SK-N-SH (cell line): ENCODE measurements around the gene GIPC2. TPM values are rescaled to one million over a fixed set of nuclear protein-coding genes. Genes with fewer than 3 reads are reported as not detected.

Experiments used
- CTCF ChIA-PET: fragments of 300-600, 350-600 bp; formaldehyde crosslinking; extraction: SDS; loops from one replicate; lab custom pipeline; 2021; lab: Yijun Ruan, JAX
- POLR2A ChIA-PET: fragments of 350-600 bp; sonication (Branson Sonifier 250); formaldehyde crosslinking; extraction: SDS; loops from one replicate; lab custom pipeline; 2020; ENCODE audit warnings: antibody characterized with exemption, inconsistent platforms; lab: Yijun Ruan, JAX
- DNase-seq: peaks from one replicate; pipeline ENCODE4 v3.0.0; 2012
- H2AFZ ChIP-seq: fragments of 200-600 bp; sonication (generic); 2 replicates; pipeline ENCODE4 v1.8.1; 2016; ENCODE audit warnings: antibody characterized with exemption, mild to moderate bottlenecking, low read depth
- H3F3A ChIP-seq: fragments of 200-600 bp; sonication (generic); replicated peaks from 2 replicates; pipeline ENCODE3; 2016; ENCODE audit warnings: antibody characterized with exemption, mild to moderate bottlenecking; ENCODE audit not compliant: insufficient read depth
- H3K27ac ChIP-seq, 2 experiments: fragments of 200-500 bp in 1 of 2; fragments of 200-600 bp in 1 of 2; sonication (Bioruptor generic) in 1 of 2; sonication (generic), shearing (Covaris generic) in 1 of 2; 2 replicates each; pipeline versions ENCODE4 v1.5.1 to v1.6.1; 2014 to 2016; ENCODE audit warnings: low read depth in 2 of 2, inconsistent platforms in 1 of 2, low read length in 1 of 2, mild to moderate bottlenecking in 1 of 2, mixed read lengths in 1 of 2
- H3K27me3 ChIP-seq: fragments of 200-600 bp; sonication (generic), shearing (Covaris generic); 2 replicates; pipeline ENCODE4 v1.6.1; 2016; ENCODE audit warnings: mixed run types; ENCODE audit not compliant: insufficient read depth
- H3K36me3 ChIP-seq, 2 experiments: fragments of 200-500 bp in 1 of 2; fragments of 200-600 bp in 1 of 2; sonication (Bioruptor generic) in 1 of 2; sonication (generic) in 1 of 2; replicated peaks in 1 of 2; 2 replicates each; pipeline versions ENCODE3 to v1.5.1; 2014 to 2016; ENCODE audit warnings: low read length in 1 of 2, mild to moderate bottlenecking in 1 of 2; ENCODE audit not compliant: insufficient read depth in 2 of 2, control insufficient read depth in 1 of 2
- H3K4me1 ChIP-seq, 2 experiments: fragments of 200-500 bp in 1 of 2; fragments of 200-600 bp in 1 of 2; sonication (Bioruptor generic) in 1 of 2; sonication (generic), shearing (Covaris generic) in 1 of 2; 2 replicates each; pipeline versions ENCODE4 v1.5.1 to v1.6.1; 2014 to 2016; ENCODE audit warnings: low read depth in 1 of 2, low read length in 1 of 2, mixed run types in 1 of 2; ENCODE audit not compliant: insufficient read depth in 2 of 2, control insufficient read depth in 1 of 2
- H3K4me2 ChIP-seq: fragments of 200-600 bp; sonication (generic), shearing (Covaris generic); 2 replicates; pipeline ENCODE4 v1.6.1; 2017; ENCODE audit warnings: mixed run types
- H3K4me3 ChIP-seq, 2 experiments: fragments of 200-500 bp in 1 of 2; fragments of 200-600 bp in 1 of 2; sonication (Bioruptor generic) in 1 of 2; sonication (generic), shearing (Covaris generic) in 1 of 2; 2 replicates each; pipeline versions ENCODE4 v1.5.1 to v1.8.1; 2014 to 2016; ENCODE audit warnings: low read depth in 2 of 2, inconsistent platforms in 1 of 2, low read length in 1 of 2, mild to moderate bottlenecking in 1 of 2, mixed read lengths in 1 of 2, moderate library complexity in 1 of 2
- H3K79me2 ChIP-seq: fragments of 200-600 bp; sonication (generic); 2 replicates; pipeline ENCODE4 v1.8.1; 2017; ENCODE audit warnings: mild to moderate bottlenecking; ENCODE audit not compliant: insufficient read depth
- H3K9ac ChIP-seq: fragments of 200-600 bp; sonication (generic); 2 replicates; pipeline ENCODE4 v1.6.1; 2017; ENCODE audit warnings: mixed run types
- H3K9me2 ChIP-seq: fragments of 200-600 bp; sonication (generic); 2 replicates; pipeline ENCODE4 v1.6.1; 2017; ENCODE audit warnings: mixed run types
- H3K9me3 ChIP-seq: fragments of 200-600 bp; sonication (generic); 2 replicates; pipeline ENCODE4 v1.6.1; 2017; ENCODE audit warnings: mixed run types, mild to moderate bottlenecking, moderate library complexity
- H4K20me1 ChIP-seq: fragments of 200-600 bp; sonication (generic); 2 replicates; pipeline ENCODE4 v1.6.1; 2017; ENCODE audit warnings: mild to moderate bottlenecking, mixed run types; ENCODE audit not compliant: insufficient read depth
- EP300 ChIP-seq, 2 experiments: IDR thresholded peaks; 2 replicates each; pipeline versions ENCODE4 v1.4.0 to v1.6.1; 2012; ENCODE audit warnings: borderline replicate concordance in 1 of 2, low read depth in 1 of 2, low read length in 1 of 2
- FOSL2 ChIP-seq: IDR thresholded peaks from 2 replicates; pipeline ENCODE4 v1.4.0; 2012; ENCODE audit warnings: low read depth, mild to moderate bottlenecking, moderate library complexity, borderline replicate concordance
- FOXJ3 ChIP-seq: sonication (generic); formaldehyde crosslinking; IDR thresholded peaks from 2 replicates; pipeline ENCODE4 v1.5.1; 2020; ENCODE audit warnings: mild to moderate bottlenecking, missing genetic modification reagents
- GATA2 ChIP-seq: sonication (generic); formaldehyde crosslinking; IDR thresholded peaks from 2 replicates; pipeline ENCODE4 v1.5.0; 2020; ENCODE audit warnings: mild to moderate bottlenecking, missing genetic modification reagents
- MXI1 ChIP-seq: IDR thresholded peaks from 2 replicates; pipeline ENCODE4 v1.6.1; 2012; ENCODE audit warnings: mild to moderate bottlenecking, low read depth, low read length, improper control_type of control experiment
- NRF1 ChIP-seq: IDR thresholded peaks from 2 replicates; pipeline ENCODE4 v1.6.1; 2012; ENCODE audit warnings: low read depth, mild to moderate bottlenecking, low read length
- POLR2AphosphoS5 ChIP-seq: IDR thresholded peaks from 2 replicates; pipeline ENCODE4 v1.6.1; 2012; ENCODE audit warnings: low read depth, low read length
- RCOR1 ChIP-seq: fragments of 150-350 bp; IDR thresholded peaks from 2 replicates; pipeline ENCODE4 v1.6.1; 2017; ENCODE audit warnings: antibody characterized with exemption, low read length
- SMC3 ChIP-seq: IDR thresholded peaks from 2 replicates; pipeline ENCODE4 v1.6.1; 2012; ENCODE audit warnings: low read depth, low read length, improper control_type of control experiment
- TAF1 ChIP-seq: IDR thresholded peaks from 2 replicates; pipeline ENCODE4 v1.6.1; 2012; ENCODE audit warnings: low read depth, mild to moderate bottlenecking, low read length, moderate library complexity, borderline replicate concordance
- TCF12 ChIP-seq: IDR thresholded peaks from 2 replicates; pipeline ENCODE4 v1.4.0; 2012
- USF1 ChIP-seq: IDR thresholded peaks from 2 replicates; pipeline ENCODE4 v1.4.0; 2012; ENCODE audit warnings: low read depth, borderline replicate concordance
- ZBTB33 ChIP-seq: IDR thresholded peaks from 2 replicates; pipeline ENCODE4 v1.4.0; 2012; ENCODE audit warnings: low read depth, borderline replicate concordance
- WGBS: methylation state at CpG from one replicate; pipeline ENCODE4 v1.1.6; 2017; ENCODE audit warnings: low lambda C conversion rate; 5-methylcytosine and 5-hydroxymethylcytosine counted together
- polyA plus RNA-seq, 3 experiments: library from polyadenylated mRNA; depleted of rRNA; stranded (reverse); fragments of >200 nt; gene quantifications; 2 replicates each; pipeline ENCODE4 v1.2.3, GENCODE V29; 2012

The GIPC2 gene
- polyA plus RNA-seq, 1 of the 3 experiments (the other 2 are of a cell fraction), result 0.02 TPM

GRCh38 chr1:78054972-78055371, 9.2 kb downstream of the GIPC2 start:
- Histone ChIP-seq H3K9me2 (no peaks in the 10 kb centered on the region), H3K9me3 (no peaks in the 10 kb centered on the region), H3K4me3 (no peak overlapping the region), H3K4me2 (no peak overlapping the region), H3K27me3 (no peaks in the 10 kb centered on the region), H2AFZ (peak overlapping the region; percentile 9; the same call in 1 of the 2 replicates), H3K27ac (no peak overlapping the region), H3K36me3 (no peaks in the 10 kb centered on the region), H4K20me1 (no peaks in the 10 kb centered on the region), H3F3A (peaks cover 3% of the 10 kb centered on the region), H3K9ac (no peak overlapping the region), H3K79me2 (no peaks in the 10 kb centered on the region), H3K4me1 (no peaks in the 10 kb centered on the region; a peak in 1 of 4 replicates)
- no peak for TF ChIP-seq SMC3
- no peak for DNase-seq
- CTCF ChIA-PET, result no interaction called here
- WGBS, result 44% methylated on average over 2 of the region's 2 CpGs
- POLR2A ChIA-PET, result no interaction called here

GRCh38 chr1:78055565-78056132, 9.9 kb downstream of the GIPC2 start:
- 71% methylated on average over 3 of the region's 3 CpGs for WGBS
- POLR2A ChIA-PET, result no interaction called here
- Histone ChIP-seq H3K27me3 (no peaks in the 10 kb centered on the region), H3K27ac (no peak overlapping the region), H3K4me2 (no peak overlapping the region), H4K20me1 (no peaks in the 10 kb centered on the region), H3K4me1 (no peaks in the 10 kb centered on the region; a peak in 1 of 4 replicates), H3K9me3 (no peaks in the 10 kb centered on the region), H3F3A (peaks cover 3% of the 10 kb centered on the region), H3K9me2 (no peaks in the 10 kb centered on the region), H2AFZ (0 out of 2 replicates have a peak overlapping the region, but pooled peaks have one; percentile 56), H3K9ac (no peak overlapping the region), H3K36me3 (no peaks in the 10 kb centered on the region), H3K4me3 (no peak overlapping the region), H3K79me2 (no peaks in the 10 kb centered on the region)
- CTCF ChIA-PET, result no interaction called here
- no peak for TF ChIP-seq MXI1
- no peak for TF ChIP-seq ZBTB33
- TF ChIP-seq FOSL2, result no peak
- TF ChIP-seq POLR2AphosphoS5, result no peak
- no peak for TF ChIP-seq USF1
- TF ChIP-seq TCF12, result no peak
- TF ChIP-seq TAF1, result no peak
- TF ChIP-seq FOXJ3 (CRISPR knock-in tag), result no peak
- TF ChIP-seq EP300 (IDR thresholded peaks at IDR 0.05; ENCODE audit: borderline replicate concordance in 1 of 2, low read depth in 1 of 2, low read length in 1 of 2), result no peak
- no peak for TF ChIP-seq NRF1
- no peak for TF ChIP-seq SMC3
- no peak for TF ChIP-seq RCOR1
- TF ChIP-seq GATA2 (CRISPR knock-in tag), result no peak
- DNase-seq, result no peak
